Measurements from ENCODE around the gene B4GAT1. TPM values are rescaled to one million over a fixed set of nuclear protein-coding genes. Genes with fewer than 3 reads are reported as not detected.
"Not testable (repeated sequence)": the region's sequence is repeated elsewhere in the genome, so short reads cannot be mapped to it uniquely, and the experiment has no call there.

B4GAT1 gene
- total RNA-seq, 1 donor from 2014 or later = 40.9 TPM

GRCh38 chr11:66321606-66322005 lies 25.8 kb downstream of the B4GAT1 start:
- H3K27me3 ChIP-seq = peaks cover under 1% of the 10 kb centered on the region
- DNase-seq (ENCODE audit: low spot score) = no peak
- H2AFZ ChIP-seq (replicated peaks) = no peak overlapping the region
- peaks cover 26% of the 10 kb centered on the region for H3K4me1 ChIP-seq
- H3K27ac ChIP-seq = no peak overlapping the region
- no peak overlapping the region for H3K27ac Mint-ChIP-seq
- H3K4me1 Mint-ChIP-seq = peaks cover 58% of the 10 kb centered on the region
- H3K79me2 ChIP-seq (ENCODE audit: low read depth) = no peaks in the 10 kb centered on the region
- H3K36me3 ChIP-seq = no peaks in the 10 kb centered on the region
- no peak overlapping the region for H3K4me3 Mint-ChIP-seq
- H3K4me3 ChIP-seq = no peak overlapping the region
- H3K9me3 Mint-ChIP-seq = peaks cover 12% of the 10 kb centered on the region
- TF ChIP-seq CTCF (IDR thresholded peaks at IDR 0.05) = no peak
- H4K20me1 ChIP-seq (ENCODE audit: low read depth) = no peaks in the 10 kb centered on the region
- no peak overlapping the region for H3K4me2 ChIP-seq
- H3F3A ChIP-seq (ENCODE audit: low read depth) = no peaks in the 10 kb centered on the region
- H3K9ac ChIP-seq = no peak overlapping the region
- no peaks in the 10 kb centered on the region for H3K9me3 ChIP-seq (ENCODE audit: low read depth)
- peaks cover 21% of the 10 kb centered on the region for H3K27me3 Mint-ChIP-seq (ENCODE audit: insufficient read depth, low read depth)
- no peaks in the 10 kb centered on the region for H3K36me3 Mint-ChIP-seq

GRCh38 chr11:66320748-66321147 lies 26.7 kb downstream of the B4GAT1 start:
- not testable (repeated sequence) for H4K20me1 ChIP-seq (ENCODE audit: low read depth); DNase-seq (ENCODE audit: low spot score); H3K27me3 ChIP-seq; H3K79me2 ChIP-seq (ENCODE audit: low read depth); H3K27ac ChIP-seq; H3K4me3 Mint-ChIP-seq; H3K9me3 ChIP-seq (ENCODE audit: low read depth); H3K4me3 ChIP-seq; H3K4me2 ChIP-seq; H3K36me3 Mint-ChIP-seq; H3K36me3 ChIP-seq; H3F3A ChIP-seq (ENCODE audit: low read depth); H2AFZ ChIP-seq (replicated peaks); H3K9ac ChIP-seq; H3K27ac Mint-ChIP-seq
- H3K4me1 ChIP-seq = peaks cover 27% of the 10 kb centered on the region
- peaks cover 21% of the 10 kb centered on the region for H3K27me3 Mint-ChIP-seq (ENCODE audit: insufficient read depth, low read depth)
- peaks cover 52% of the 10 kb centered on the region for H3K4me1 Mint-ChIP-seq
- H3K9me3 Mint-ChIP-seq = peaks cover 12% of the 10 kb centered on the region

- H3F3A ChIP-seq (ENCODE audit: low read depth); DNase-seq (ENCODE audit: low spot score); H3K79me2 ChIP-seq (ENCODE audit: low read depth); H3K4me2 ChIP-seq; H3K4me3 Mint-ChIP-seq; H3K27me3 ChIP-seq; H3K9ac ChIP-seq; H3K27ac Mint-ChIP-seq; H2AFZ ChIP-seq (replicated peaks); H3K27ac ChIP-seq; H3K36me3 ChIP-seq; H3K4me3 ChIP-seq; H3K36me3 Mint-ChIP-seq; H3K9me3 ChIP-seq (ENCODE audit: low read depth); H4K20me1 ChIP-seq (ENCODE audit: low read depth): not testable (repeated sequence)
- peaks cover 52% of the 10 kb centered on the region for H3K4me1 Mint-ChIP-seq
- H3K9me3 Mint-ChIP-seq = peaks cover 12% of the 10 kb centered on the region
- peaks cover 22% of the 10 kb centered on the region for H3K27me3 Mint-ChIP-seq (ENCODE audit: insufficient read depth, low read depth)
- peaks cover 27% of the 10 kb centered on the region for H3K4me1 ChIP-seq
Measured at GRCh38 chr11:66320289-66320688, 27.1 kb downstream of the B4GAT1 start.

- H3K4me1 Mint-ChIP-seq = peaks cover 52% of the 10 kb centered on the region
- H3K27me3 Mint-ChIP-seq (ENCODE audit: insufficient read depth, low read depth) = peaks cover 22% of the 10 kb centered on the region
- peak overlapping the region; percentile 72 for H3K27ac Mint-ChIP-seq
- Histone ChIP-seq H3K79me2 (ENCODE audit: low read depth) (no peaks in the 10 kb centered on the region), H3K9me3 (ENCODE audit: low read depth) (no peaks in the 10 kb centered on the region), H3K4me2 (no peak overlapping the region), H2AFZ (replicated peaks) (no peak overlapping the region), H3K4me1 (peaks cover 25% of the 10 kb centered on the region), H3K9ac (no peak overlapping the region), H3K27ac (no peak overlapping the region), H4K20me1 (ENCODE audit: low read depth) (no peaks in the 10 kb centered on the region), H3K36me3 (no peaks in the 10 kb centered on the region), H3K27me3 (peaks cover 9% of the 10 kb centered on the region), H3F3A (ENCODE audit: low read depth) (peaks cover 8% of the 10 kb centered on the region), H3K4me3 (no peak overlapping the region)
- peak overlapping the region; percentile 47 for H3K4me3 Mint-ChIP-seq
- no peak for TF ChIP-seq EZH2 (IDR thresholded peaks at IDR 0.05)
- no peak for TF ChIP-seq EZH2phosphoT487 (IDR thresholded peaks at IDR 0.05)
- TF ChIP-seq CTCF (IDR thresholded peaks at IDR 0.05) = no peak
- DNase-seq (ENCODE audit: low spot score) = no peak
- H3K9me3 Mint-ChIP-seq = peaks cover 12% of the 10 kb centered on the region
- H3K36me3 Mint-ChIP-seq = no peaks in the 10 kb centered on the region
Measured at GRCh38 chr11:66318600-66318970, 28.8 kb downstream of the B4GAT1 start.
